NCI-H1092 treated with DMSO at 0.1 percent for 48 hours (cell line): Measurements from ENCODE around the gene NRCAM.
"Not testable (repeated sequence)": the region's sequence is repeated elsewhere in the genome, so short reads cannot be mapped to it uniquely, and the experiment has no call there.

Source experiments
- DNase-seq: peaks from one replicate; lab custom pipeline; 2025; lab: John Stamatoyannopoulos, UW

The NRCAM gene

GRCh38 chr7:108455998-108456677, at the start of gene NRCAM:
NRCAM (minus strand) TSS chr7:108456436; CDS start chr7:108240064, 216,372 bp downstream.
- peak; percentile 93 for DNase-seq

DNA sequence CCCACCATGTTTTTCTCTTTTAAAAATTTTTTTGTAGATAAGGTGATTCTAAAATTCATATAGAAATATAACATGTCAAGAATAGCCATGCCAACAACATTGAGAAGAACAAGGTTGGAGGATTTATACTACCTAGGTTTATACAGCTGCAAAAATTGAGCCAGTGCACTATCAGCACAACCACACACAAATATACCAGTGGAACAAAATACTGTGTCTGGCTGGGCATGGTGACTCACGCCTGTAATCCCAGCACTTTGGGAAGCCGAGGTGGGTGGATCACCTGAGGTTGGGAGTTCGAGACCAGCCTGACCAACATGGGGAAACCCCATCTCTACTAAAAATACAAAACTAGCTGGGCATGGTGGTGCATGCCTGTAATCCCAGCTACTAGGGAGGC, 48.3 kb upstream of the NRCAM start:
- not testable (repeated sequence) for DNase-seq

DNA sequence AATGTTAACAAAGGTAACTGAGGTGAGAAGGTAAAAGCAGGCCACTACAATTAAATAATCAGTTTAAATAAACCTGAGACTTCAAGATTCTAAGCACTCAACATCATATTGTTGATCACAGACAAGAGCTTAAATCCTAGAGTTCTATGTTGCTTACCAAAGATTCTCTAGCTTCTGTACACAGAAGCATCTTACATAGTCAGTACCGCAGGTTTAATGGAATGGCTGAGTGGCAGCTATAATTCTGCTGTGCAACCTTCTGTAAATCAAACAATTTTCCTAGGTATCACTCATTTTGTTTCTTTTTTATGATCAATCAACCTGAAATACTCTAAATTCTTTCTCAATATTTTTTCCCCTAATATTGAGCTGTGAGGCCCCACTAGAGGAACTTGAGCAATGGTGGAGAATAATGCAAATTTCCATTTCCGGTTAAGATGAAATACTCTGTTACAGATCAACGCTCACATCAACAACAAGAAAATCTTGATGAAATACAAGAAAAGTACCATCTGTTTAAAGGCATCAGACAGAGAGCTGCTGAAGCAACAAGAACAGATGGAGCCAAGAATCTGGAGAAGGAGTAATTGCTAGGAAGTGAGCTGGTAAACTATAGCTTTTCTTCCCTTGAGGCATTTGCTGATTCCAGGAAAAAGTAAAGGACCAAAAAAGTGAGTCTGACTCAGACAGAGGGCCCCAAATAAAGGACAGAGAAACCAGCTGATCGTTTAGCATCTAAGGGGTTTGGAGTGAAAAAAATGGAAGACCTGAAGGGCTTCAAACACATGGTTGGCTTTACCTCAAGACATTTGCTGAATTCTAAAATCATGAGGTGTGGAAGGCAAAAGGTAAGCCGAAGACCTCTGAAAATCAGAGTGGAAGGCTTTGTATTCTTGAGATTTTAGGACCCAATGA, 47.1 kb upstream of the NRCAM start:
- no peak for DNase-seq

GRCh38 chr7:108499566-108499965, 43.3 kb upstream of the NRCAM start:
- no peak for DNase-seq

DNA sequence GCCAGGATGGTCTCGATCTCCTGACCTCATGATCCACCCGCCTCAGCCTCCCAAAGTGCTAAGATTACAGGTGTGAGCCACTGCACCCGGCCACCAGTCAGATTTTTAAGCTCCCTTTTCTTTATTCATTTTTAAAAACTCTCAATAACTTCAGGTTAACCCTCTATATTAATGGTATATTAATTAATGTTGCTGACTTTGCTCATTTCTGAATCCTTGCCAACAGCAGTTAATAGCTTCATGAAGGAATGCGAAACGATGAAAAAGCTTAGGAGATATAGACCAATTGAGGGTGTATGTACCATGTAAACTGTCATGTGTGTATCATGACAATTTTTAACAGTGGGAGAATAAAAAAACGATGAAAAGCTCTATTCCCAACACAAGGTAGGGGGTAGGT, 42.2 kb upstream of the NRCAM start:
- no peak for DNase-seq

- peak; percentile 55 for DNase-seq
Measured at GRCh38 chr7:108497082-108497725, 41.0 kb upstream of the NRCAM start.

DNA sequence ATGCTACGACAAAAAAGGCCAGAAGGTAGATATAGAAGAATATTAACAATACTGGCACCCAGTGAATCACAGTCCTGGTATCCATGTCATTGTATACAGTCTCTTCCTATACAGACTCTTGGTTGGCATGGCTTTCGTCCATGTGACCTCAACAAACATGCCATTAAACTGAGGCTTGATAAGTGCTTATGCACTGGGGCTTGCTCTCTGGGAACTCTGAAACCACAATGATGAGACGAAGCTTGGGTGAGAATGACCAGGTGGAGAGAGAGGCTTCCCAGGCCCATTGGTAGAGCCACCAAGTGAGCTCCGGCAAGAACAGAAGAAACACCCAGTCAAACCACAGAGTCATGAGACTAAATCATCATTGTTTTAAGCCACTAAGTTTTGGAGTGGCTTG, 36.5 kb upstream of the NRCAM start:
- DNase-seq, result no peak

DNA sequence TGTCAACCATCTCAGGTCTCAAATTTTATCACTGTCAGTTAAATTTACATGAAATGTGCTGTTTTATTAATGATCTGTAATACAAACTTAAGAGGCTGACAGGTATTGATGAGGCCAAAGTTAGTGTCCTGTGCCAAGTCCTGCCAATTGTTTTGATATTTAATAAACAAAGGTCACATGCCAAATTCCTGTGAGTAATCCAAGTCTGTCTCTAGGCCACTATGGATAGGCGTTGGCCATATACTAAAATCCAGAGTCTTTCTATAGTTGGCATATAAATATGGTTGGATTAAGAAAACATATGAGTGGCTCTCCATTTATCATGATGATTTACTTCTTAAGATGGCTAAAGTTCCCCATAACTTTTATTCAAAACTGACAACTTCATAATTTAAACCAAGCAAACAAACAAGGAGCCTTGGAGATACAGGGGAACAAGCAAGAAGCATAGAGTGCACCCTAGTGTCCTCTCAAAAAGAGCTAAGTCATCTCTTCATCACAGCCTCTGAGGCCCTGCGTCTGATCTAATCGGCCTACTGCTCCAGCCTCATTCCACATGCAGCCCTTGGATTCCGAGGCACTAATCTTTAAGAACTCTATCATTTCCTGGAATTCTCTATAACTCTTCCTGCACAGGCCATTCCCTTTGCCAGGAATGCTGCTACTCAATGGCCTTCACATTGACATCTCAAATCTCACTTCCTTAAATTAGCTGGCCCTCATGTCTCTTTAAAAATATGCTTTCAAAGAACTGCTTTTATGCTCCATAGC, 32.7 kb upstream of the NRCAM start:
- no peak for DNase-seq

GRCh38 chr7:108487646-108488045, 31.4 kb upstream of the NRCAM start:
- no peak for DNase-seq

DNA sequence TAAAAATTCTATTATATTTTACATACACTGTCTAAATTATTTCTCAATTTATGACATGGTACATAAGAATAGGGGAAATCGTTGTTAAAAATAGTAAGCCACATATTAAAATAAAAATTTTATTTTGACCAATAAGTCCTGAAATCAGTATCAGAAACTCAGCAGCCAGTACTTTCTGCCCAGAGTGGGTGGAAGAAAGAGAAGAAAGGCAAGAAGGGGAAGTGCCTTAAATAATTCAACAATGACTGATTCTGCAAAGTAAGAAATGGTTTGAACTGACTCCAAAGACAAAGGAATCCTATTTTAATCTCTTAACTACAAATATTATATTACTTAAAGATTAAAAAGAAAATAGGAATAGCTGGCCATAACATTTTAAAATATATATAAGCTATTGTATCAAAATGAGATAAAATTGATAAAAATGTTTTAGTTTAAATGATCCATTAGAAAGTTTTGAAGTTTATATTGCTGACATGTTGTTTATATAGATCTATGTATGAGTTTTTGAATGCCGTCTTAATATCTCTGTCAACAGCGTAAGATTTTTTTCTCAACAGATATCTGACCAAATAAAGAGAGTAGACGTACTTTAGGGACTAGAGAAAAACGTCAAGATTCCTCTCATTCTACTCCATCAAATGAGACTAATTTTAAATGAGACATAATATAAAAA, 30.2 kb upstream of the NRCAM start:
- no peak for DNase-seq

GRCh38 chr7:108484137-108484536, 27.9 kb upstream of the NRCAM start:
- DNase-seq, result no peak

GRCh38 chr7:108480311-108480710, 24.1 kb upstream of the NRCAM start:
- no peak for DNase-seq

DNA sequence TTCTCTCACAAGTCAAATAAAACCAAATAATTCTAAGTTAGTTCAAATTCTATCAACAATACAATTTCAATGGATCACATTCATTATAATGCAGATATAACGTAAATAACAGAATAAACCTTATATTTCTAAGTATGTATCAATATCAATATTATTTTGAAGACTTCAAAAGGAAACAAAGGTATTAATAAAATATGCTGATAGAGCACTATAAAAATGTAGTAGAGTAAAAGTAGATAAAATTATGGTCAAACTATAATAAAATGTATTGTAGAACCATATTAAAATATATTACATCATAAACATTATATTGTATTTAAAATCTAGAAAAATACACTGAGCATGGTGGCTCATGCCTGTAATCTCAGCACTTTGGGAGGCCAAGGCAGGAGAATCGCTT, 23.5 kb upstream of the NRCAM start:
- DNase-seq, result no peak

- DNase-seq, result no peak
Measured at GRCh38 chr7:108479118-108479517, 22.9 kb upstream of the NRCAM start.

DNA sequence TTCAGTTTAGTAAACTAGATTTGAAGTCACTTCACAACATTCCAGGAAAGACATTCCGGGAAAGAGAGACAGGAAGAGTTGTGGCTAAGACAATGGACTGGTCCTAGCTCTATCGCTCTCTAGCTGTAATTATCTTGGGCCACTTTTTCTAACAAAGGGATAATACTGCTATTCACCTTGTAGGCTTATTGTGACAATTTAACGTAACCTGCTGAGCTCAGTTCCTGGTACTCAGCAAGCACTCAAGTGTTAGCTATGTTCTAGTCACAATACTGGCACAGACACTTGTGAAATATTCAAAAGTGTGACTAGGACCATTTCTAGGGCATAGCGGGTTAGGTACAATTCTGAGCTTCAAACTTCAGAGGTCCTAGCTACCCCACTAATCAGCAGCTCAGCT, 12.0 kb upstream of the NRCAM start:
- DNase-seq, result no peak

DNA sequence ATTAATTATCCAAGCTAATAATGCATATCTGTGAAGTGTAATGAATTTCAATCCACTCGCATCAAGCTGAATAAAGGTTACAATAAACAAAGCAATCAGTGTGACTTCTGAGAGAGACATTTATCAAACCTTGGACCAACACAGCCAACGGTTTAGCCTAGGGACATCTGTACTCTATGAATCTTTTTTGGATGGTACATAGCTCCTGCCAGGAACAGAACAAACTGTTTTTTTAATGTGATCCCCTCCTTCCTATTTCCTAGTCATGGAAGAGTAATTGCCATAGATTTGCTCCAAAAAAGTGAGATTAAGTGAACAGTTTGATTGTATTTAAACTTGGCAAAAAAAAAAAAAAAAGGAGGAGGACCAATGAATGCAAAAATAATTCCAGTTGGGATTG, 11.2 kb upstream of the NRCAM start:
- no peak for DNase-seq

DNA sequence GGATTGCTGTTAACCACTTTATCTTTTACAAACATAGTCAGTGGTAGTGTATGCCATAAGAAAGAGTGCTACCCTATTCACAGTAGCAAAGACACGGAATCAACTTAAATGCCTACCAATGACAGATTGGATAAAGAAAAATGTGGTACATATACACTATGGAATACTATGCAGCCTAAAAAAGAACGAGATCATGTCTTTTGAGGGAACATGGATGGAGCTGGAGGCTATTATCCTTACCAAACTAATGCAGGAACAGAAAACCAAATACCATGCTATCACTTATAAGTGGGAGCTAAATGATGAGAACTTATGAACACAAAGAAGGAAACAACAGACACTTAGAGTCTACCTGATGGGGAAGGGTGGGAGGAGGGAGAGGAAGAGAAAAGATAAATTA, 10.1 kb upstream of the NRCAM start:
- DNase-seq, result not testable (repeated sequence)

DNA sequence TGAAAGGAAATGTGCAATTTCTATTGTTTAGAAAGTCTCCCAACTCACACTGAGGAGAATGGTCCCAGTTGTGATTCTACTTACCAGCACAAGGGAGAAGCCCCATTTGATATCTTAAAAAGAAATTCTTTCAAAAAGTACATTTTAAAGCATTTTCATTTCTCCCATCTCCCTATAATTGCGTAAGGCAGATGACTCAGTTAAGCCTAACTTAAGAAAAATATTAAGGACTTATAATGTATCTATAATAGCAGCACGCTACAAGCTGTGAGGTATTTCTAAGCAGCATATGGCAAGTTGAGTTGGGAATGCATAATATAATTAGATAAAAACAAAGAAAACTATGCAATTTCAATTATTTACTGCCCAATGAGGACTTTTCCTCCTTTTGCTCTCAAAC, 8.5 kb upstream of the NRCAM start:
- no peak for DNase-seq

GRCh38 chr7:108463613-108464012, 7.4 kb upstream of the NRCAM start:
- no peak for DNase-seq

DNA sequence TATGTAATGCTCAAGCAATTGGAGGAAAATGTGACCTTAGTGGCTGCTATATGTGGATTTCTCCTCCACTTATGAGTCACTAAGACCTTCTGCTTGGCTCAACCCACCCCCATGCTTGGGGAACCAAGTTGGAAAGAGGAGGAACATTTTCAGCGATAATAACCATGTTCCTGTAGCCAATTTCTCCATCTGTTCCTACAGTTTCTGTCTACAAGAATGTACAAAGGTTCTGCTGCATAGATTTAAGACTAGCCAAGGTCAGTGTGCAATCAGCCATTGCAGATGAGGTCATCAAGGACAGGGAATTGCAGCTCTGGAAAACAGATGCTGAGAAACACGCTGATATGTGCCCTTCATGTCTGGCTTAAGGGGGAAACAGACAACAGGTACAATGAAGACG, 5.6 kb upstream of the NRCAM start:
- DNase-seq, result no peak

DNA sequence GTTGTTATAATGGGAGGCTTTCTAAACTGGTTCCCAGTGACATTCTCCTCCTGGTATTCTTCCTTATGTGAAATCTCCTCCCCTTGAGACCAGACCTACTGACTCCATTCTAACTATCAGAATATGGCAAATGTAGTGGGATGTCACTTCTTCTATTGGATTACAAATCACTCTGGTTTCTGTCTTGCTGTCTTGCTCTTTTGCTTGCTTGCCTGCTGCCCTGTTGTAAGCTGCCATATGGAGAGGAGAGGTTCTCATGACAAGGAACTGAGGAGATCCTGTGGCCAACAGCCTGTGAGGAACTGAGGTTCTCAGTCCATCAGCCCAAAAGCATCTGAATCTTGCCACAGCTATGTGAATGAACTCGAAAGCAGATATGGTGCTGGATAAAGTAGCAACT, 4.7 kb upstream of the NRCAM start:
- no peak for DNase-seq
